Stimulated activated CD8-positive, alpha-beta memory T cell treated with anti-CD3 and anti-CD28 coated beads, Interleukin-15, amount 100 ng/mL, for 48 hours (primary cell): ENCODE data around the gene MT1H.
"Not testable (repeated sequence)": the region's sequence is repeated elsewhere in the genome, so short reads cannot be mapped to it uniquely, and the experiment has no call there.

ENCODE experiments used
- DNase-seq, 2 donors: peaks; one replicate each; pipeline ENCODE4 v3.0.0-alpha.2; 2020; ENCODE audit warnings: low read depth in 2 of 2

The MT1H gene

DNA sequence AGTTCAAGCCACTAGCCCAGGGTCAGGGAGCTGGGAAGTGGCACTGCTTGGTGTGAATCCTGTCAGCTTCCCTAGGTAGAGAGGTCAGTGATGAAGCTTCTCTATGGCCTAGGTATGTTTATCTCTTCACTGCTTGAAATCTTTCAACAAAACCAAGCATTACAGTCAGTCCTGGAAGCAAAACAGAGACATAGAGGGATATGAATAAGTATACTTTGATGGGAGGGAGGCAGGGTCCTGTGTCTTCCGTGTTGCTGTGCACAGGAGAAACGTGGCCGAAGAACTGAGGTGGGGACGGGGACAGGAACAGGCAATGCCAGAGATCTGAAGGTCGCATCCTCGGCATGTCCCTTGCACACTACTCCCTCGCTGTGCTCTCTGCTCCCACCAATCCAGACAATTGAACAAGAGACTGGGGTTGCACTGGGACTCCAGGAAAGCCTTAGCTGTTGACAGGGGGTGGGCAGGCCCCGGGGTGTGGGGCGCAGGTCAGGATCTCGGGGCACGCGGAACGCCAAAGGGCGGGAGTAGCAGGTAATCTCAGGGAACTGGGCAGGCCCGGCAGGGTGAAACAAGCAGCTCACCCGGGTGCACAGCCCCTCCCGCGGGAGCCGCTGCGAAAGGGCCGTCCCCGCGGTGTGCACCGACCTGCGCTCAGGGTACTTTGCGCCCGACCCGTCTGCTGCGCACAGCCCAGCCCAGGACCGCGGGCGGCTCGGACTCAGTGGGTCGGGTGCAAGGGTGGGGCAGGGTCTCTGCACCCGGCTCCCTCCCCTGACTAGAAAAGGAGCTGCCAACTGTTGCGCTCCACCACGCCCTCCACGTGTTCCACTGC lies at the start of gene MT1H:
Gene MT1H, plus strand, starts transcription at position 810 of the 835 bp plus-strand sequence. CDS start 71 bp downstream, outside the sequence.
- DNase-seq, result peak; percentile 41 to 52

DNA sequence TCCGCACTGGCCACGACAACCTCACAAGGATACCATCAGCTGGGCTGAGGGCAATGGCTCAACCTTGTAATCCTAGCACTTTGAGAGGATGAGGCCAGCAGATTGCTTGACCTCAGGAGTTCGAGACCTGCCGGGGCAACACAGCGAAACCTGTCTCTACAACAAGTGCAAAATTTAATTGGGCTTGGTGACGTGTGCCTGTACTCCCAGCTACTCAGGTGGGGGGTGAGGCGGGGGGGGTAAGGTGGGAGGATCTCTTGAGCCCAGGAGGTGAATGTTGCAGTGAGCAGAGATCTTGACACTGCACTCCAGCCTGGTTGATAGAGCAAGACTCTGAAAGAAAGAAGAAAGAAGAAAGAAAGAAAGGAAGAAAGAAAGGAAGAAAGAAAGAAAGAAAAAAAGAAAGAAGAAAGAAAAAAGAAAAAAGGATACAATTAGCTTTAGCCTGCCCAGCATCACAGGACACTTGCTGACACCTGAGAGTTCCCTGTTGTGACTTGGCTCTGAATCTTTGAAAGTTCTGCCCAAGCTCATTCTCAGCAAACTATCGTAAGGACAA lies 49.2 kb upstream of the MT1H start:
- no peak for DNase-seq

DNA sequence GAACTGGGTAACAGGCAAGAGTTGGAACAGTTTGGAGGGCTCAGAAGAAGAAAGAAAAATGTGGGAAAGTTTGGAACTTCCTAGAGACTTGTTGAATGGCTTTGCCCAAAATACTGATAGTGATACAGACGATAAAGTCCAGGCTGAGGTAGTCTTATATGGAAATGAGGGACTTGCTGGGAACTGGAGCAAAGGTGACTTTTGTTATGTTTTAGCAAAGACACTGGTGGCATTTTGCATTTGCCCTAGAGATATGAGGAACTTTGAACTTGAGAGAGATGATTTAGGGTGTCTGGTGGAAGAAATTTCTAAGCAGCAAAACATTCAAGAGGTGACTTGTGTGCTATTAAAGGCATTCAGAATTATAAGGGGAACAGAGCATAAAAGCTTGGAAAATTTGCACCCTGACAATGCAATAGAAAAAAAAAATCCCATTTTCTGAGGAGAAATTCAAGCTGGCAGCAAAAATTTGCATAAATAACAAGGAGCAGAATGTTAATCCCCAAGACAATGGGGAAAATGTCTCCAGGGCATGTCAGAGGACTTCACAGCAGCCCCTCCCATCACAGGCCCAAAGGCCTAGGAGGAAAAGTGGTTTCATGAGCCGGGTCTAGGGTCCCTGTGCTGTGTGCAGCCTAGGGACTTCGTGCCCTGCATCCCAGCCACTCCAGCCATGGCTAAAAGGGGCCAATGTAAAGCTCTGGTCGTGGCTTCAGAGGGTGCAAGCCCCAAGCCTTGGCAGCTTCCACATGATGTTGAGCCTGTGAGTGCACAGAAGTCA lies 47.8 kb upstream of the MT1H start:
- not testable (repeated sequence) for DNase-seq

DNA sequence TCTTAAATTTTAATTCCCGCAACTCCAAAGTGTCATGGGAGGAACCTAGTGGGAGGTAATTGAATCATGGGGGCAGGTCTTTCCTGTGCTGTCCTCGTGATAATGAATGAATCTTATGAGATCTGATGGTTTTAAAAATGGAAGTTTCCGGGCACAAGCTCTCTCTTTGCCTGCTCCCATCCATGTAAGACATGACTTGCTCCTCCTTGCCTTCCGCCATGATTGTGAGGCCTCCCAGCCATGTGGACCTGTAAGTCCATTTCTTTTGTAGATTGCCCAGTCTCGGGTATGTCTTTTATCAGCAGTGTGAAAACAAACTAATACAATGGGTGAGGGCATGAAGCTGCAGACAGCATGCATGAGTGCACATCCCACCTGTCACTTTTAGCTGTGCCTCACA lies 46.4 kb upstream of the MT1H start:
- DNase-seq, result not testable (repeated sequence)

DNA sequence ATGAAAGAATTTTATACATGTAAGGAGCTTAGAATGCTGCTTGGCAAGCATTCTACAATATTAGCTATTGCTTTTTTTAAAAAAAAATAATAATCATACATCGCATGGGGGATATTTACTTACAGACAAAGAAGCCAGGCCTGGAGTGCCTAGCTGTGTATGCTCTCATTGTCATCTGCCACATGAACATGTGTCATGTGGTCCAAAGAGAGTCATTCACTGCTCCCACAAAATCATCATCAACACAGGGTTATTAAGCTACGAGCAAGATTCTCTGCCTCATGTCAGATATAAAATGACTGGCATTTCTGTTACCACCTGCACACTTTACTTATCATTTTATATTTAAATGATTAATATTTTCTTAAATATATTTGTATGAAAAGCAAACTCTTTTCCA lies 46.0 kb upstream of the MT1H start:
- DNase-seq, result no peak

DNA sequence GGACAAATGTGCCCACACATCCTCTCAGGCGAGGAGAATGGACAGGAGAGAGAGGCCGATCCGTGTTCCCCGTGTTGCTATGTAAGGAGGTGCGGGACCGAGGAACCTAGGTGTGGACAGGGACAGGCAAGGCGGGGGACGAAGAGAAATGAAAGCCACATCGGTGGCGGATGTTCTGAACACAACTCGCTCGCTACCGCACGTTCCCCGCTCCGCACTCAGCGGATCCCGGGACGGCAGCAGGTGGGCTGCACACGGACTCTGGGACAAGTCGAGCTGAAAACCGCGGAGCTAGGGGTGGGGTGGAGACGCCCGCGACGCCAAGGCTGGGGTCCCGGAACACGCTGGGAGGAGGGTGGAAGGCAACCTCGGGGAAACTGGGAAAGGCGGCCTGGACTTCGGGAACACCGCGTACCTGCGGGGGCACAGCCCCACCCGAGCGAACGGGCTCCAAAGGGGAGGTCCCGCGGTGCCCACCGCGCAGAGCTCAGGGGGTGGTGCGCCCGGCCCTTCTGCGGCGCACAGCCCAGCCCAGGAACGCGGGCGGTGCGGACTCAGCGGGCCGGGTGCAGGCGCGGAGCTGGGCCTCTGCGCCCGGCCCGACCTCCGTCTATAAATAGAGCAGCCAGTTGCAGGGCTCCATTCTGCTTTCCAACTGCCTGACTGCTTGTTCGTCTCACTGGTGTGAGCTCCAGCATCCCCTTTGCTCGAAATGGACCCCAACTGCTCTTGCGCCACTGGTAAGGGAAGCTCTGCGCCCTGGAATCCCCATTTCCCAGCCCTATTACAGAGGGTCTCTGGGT lies 44.3 kb upstream of the MT1H start, which contains the start of gene MT1E:
Gene MT1E, plus strand, starts transcription at position 642 of the 803 bp plus-strand sequence. Its CDS starts 71 bp downstream, at position 713.
- peak; percentile 76 to 78 for DNase-seq

DNA sequence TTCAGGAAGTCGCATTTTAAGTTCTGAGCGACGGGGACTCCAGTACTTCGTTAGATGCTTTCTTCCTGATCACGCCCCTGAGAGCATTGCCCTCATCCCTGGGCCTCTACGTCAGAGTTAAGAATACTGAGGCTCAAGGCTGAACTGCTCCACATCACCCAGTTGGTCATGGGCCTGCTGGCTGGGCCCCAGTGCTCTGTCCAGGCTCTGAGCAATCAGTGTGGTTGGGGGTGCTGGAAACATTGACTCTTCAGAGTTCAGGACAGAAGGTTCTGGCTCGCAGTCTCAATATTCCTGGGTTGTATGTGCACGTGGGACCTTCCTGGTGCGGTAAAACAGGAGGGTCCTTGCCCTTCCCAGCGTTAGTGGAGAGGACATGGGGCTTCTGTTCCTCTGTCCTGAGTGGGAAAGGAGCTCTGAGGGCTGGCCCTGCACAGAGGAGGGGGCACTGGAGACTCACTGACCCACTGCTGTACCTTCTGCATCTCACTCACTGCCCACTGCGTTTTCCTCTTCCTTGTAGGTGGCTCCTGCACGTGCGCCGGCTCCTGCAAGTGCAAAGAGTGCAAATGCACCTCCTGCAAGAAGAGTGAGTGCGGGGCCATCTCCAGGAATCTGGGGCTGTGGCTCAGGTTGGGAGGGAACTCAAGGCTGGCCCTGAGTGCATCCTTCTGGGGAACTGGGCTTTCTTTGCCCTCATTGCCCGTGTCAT lies 43.5 kb upstream of the MT1H start:
- no peak for DNase-seq

DNA sequence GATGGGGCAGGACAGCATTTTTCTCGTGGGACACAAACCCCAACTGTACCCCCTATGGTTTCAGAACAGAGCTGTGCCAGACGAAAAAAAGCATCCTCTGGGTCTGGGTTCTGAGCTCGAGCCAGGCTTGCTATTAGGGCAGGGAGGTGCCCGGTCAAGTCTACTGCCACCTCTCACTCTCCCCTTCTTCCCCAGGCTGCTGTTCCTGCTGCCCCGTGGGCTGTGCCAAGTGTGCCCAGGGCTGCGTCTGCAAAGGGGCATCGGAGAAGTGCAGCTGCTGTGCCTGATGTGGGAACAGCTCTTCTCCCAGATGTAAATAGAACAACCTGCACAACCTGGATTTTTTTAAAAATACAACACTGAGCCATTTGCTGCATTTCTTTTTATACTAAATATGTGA lies 42.9 kb upstream of the MT1H start:
- DNase-seq, result no peak

DNA sequence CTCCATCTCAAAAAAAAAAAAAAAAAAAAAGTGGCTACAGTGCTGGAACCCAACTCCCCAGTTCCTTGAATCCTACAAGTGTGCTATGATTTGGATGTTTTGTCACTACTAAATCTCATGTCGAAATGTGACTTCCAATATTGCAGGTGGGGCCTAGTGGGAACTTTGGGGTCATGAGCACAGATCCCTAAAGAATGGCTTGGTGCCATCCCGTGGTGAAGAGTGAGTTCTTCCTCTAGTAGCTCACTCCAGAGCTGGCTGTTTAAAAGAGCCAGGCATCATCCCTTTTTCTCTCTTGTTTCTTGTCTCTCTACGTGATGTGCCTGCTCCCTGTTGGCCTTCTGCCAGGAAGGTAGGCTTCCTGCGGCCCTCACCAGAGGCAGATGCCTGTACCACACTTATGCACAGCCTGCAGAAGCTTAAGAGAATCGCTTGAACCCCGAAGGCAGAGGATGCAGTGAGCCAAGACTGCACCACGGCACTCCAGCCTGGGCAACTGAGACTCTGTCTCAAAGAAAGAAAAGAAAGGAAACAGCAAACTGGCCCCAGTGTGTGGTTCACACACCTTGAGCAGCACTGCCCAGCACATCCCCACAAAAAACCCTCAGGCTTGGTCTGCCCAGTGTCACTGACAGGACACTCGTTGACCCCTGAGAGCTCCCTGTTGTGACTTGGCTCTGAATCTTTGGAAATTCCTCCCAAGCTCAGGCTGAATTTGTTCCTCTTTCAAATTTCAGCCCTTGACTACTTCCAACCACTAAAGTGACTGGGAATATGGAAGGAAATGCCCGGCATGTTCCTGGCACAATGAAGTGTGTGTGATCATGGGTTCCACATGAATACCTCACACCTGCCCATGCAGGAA lies 40.9 kb upstream of the MT1H start:
- DNase-seq, result no peak

DNA sequence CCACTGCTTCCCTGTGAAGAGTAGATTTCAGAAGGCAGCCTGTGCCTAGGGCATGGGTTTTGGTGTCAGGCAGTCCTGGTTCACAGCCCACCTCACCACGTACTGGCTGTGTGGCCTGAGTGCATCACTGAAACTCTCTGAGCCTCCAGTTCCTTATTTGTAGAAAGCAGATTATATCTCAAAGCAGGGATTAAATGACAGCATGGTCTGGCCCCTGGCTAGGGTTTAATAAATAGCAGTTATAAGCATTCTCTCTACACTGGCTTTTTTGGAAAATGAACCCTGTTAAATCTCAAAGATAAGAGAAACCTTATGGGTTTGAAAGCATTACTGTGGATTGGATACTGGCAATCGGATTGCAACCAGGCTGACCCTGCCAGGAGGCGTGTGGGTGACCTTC lies 40.1 kb upstream of the MT1H start:
- no peak for DNase-seq

DNA sequence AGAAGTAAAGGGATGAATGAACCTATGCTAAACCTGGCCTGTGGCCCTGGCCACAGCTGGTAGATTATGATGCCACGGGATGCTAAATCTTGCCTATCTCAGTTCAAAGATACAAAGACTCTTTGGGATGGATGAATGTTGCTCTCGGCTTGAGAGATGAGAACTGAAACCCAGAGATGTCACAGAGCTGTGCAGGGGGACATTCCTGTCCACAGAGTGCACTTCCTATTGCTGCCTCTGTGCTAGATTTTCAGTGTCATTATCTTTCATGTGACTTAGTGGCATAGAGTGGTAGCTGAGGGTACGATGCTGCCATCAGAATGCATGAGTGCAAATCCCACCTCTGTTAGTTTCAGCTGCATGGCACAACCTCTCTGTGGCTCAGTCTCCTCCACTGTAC lies 39.5 kb upstream of the MT1H start:
- no peak for DNase-seq

DNA sequence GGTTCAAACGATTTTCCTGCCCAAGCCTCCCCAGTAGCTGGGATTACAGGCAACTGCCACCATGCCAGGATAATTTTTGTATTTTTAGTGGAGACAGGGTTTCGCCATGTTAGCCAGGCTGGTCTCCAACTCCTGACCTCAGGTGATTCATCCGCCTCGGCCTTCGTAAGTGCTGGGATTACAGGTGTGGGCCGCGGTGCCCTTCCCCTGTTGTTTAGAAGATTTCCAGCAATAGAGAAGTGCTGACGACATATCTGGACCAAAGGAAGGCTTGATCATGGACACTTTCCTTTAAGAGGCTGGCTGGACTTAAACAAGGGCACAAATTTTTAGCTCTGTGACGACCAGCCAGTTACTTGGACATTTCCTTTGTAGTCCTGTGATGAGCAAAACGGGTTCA lies 38.4 kb upstream of the MT1H start:
- DNase-seq, result no peak

DNA sequence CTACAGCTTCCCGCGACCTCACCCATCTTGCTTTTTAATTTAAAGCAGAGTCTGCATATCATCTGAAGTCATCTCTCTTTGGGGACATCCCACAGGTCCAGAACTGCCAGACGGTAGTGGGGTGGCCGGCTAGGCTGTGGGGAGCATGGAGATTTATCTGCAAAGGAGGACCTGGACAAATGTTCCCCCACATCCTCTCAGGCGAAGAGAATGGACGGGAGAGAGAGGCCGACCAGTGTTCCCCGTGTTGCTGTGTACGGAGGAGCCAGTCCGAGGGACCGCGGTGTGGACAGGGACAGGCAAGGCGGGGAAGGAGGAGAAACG lies 37.8 kb upstream of the MT1H start:
- no peak for DNase-seq

DNA sequence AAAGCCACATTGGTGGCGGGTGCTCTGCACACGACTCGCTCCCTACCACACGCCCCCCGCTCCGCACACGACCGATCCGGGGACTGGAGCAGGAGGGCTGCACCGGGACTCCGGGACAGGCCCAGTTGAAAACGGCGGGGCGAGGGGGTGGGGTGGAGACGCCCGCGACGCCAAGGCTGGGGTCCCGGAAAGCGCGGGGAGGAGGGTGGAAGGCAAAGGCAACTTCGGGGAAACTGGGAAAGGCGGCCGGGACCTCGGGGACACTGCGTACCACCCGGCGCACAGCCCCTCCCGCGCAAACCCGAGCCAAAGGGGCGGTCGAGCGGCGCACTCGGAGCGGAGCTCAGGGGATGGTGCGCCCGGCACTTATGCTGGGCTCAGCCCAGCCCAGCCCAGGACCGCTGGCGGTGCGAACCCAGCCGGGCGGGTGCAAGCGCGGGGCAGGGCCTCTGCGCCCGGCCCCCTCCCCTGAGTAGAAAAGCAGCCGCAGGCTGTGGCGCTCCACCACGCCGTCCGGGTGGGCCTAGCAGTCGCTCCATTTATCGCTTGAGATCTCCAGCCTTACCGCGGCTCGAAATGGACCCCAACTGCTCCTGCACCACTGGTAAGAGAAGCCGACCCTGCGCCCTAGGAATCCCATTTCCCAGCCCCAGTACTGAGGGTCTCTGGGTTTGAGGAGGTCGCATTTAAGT lies 37.3 kb upstream of the MT1H start, which contains the start of gene MT1M:
Gene MT1M, plus strand, starts transcription at position 504 of the 692 bp plus-strand sequence. Its CDS starts 73 bp downstream, at position 577.
- no peak for DNase-seq

DNA sequence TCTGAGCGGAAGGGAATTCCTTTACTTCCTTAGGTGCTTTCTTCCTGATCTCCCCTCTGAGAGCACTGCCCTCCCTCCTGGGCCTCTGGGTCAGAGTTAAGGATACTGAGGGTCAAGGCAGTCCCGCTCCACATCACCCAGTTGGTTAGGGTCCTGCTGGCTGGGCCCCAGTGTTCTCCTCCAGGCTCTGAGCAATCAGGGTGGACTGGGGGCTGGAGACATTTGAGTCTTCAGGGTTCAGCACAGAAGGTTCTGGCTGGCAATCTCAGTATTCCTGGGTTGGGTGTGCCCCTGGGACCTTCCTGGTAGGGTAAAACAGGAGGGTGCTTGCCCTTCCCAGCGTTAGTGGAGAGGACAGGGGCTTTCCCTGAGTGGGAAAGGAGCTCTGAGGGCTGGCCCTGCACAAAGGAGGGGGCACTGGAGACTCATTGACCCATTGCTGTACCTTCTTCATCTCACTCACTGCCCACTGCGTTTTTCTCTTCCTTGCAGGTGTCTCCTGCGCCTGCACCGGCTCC lies 36.7 kb upstream of the MT1H start:
- DNase-seq, result no peak

DNA sequence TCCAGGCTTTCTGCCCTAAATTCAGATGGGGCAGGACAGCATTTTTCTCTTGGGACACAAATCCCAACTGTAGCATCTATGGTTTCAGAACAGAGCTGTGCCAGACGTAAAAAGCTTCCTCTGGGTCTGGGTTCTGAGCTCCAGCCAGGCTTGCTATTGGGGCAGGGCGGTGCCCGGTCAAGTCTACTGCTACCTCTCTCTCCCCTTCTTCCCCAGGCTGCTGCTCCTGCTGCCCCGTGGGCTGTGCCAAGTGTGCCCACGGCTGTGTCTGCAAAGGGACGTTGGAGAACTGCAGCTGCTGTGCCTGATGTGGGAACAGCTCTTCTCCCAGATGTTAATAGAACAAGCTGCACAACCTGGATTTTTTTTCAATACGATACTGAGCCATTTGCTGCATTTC lies 36.1 kb upstream of the MT1H start:
- DNase-seq, result no peak

DNA sequence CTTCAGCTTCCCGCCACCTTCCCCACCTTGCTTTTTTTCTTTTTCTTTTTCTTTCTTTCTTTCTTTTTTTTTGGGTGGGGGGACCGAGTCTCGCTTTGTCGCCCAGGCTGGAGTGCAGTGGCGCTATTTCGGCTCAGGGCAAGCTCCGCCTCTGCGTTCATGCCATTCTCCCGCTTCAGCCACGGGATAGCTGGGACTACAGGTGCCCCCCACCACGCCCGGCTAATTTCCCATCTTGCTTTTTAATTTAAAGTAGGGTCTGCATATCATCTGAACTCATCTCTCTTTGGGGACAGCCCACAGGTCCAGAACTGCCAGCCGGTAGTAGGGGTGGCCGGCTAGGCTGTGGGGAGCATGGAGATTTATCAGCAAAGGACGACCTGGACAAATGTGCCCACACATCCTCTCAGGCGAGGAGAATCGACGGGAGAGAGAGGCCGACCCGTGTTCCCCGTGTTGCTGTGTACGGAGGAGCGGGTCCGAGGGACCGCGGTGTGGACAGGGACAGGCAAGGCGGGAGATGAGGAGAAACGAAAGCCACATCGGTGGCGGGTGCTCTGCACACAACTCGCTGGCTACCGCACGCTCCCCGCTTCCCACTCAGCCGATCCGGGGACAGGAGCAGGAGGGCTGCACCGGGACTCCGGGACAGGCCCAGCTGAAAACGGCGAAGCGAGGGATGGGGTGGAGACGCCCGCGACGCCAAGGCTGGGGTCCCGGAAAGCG lies 34.7 kb upstream of the MT1H start:
- DNase-seq, result no peak

DNA sequence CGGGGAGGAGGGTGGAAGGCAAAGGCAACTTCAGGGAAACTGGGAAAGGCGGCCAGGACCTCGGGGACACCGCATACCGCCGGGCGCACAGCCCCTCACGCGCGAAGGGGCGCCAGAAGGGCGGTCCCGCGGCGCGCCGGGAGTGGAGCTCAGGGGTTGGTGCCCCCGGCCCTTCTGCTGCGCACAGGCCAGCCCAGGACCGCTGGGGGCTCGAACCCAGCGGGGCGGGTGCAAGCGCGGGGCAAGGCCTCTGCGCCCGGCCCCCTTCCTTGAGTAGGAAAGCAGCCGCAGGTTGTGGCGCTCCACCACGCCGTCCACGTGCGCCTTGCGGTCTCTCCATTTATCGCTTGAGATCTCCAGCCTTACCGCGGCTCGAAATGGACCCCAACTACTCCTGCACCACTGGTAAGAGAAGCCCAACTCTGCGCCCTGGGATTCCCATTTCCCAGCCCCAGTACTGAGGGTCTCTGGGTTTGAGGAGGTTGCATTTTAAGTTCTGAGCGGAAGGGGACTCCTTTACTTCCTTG lies 34.1 kb upstream of the MT1H start:
- no peak for DNase-seq
